Measurements from ENCODE around the gene PAK2.

DNA sequence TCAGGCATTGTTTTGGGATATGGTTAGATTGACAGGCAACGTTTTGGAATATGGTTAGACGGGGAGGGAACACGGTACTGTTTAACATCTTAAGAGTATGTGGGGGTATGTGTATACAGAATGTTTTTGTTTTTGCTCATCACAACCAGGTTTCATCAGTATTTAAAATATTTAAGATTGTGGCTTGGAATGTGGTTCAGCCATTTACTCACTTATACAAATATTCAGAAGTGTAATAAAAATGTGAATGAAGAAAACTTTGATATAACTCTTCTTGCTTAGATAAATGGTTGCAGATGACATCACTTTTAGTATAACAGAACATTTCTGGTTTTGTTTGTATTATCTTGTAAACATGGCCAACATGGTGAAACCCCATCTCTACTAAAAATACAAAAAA lies 3.9 kb upstream of the PAK2 start:
- TF ChIP-seq EZH2 (IDR thresholded peaks at IDR 0.05) = no peak
- no peak for TF ChIP-seq POLR2AphosphoS5 (IDR thresholded peaks at IDR 0.05; ENCODE audit: borderline replicate concordance, low read depth, low read length)
